HEK293 (cell line): ENCODE data around the gene SPIRE2.
"Not testable (repeated sequence)": the region's sequence is repeated elsewhere in the genome, so short reads cannot be mapped to it uniquely, and the experiment has no call there.

Experiments used
- CTCF ChIA-PET: fragments of 350-600 bp; formaldehyde crosslinking; extraction: SDS; loops from one replicate; lab custom pipeline; 2021; ENCODE audit warnings: antibody characterized with exemption; lab: Yijun Ruan, JAX
- POLR2A ChIA-PET: fragments of 300-600 bp; formaldehyde crosslinking; extraction: SDS; loops from one replicate; lab custom pipeline; 2020; ENCODE audit warnings: antibody characterized with exemption, inconsistent platforms; lab: Yijun Ruan, JAX
- H3K27ac ChIP-seq: fragments of 200-500 bp; sonication (Bioruptor generic); 2 replicates; pipeline ENCODE4 v1.5.1; 2014; ENCODE audit warnings: low read depth, low read length, control low read depth, inconsistent platforms; ENCODE audit errors: extremely low read depth
- H3K36me3 ChIP-seq, 2 experiments: fragments of 200-500 bp in 1 of 2; sonication (Bioruptor generic) in 1 of 2; 1 replicate in 1 of 2; 2 replicates in 1 of 2; pipeline ENCODE4 v1.5.1; 2014 to 2017; ENCODE audit warnings: inconsistent platforms in 2 of 2, low read length in 2 of 2; ENCODE audit not compliant: control insufficient read depth in 2 of 2, insufficient read depth in 1 of 2
- H3K4me1 ChIP-seq: fragments of 200-500 bp; sonication (Bioruptor generic); 2 replicates; pipeline ENCODE4 v1.5.1; 2014; ENCODE audit warnings: mild to moderate bottlenecking, low read length, inconsistent platforms; ENCODE audit not compliant: control insufficient read depth, insufficient read depth
- H3K4me3 ChIP-seq: 2 replicates; pipeline ENCODE4 v1.5.1; 2011; ENCODE audit warnings: low read depth, mild to moderate bottlenecking, control low read depth, low read length, moderate library complexity
- H3K9me3 ChIP-seq: fragments of 200-500 bp; sonication (Bioruptor generic); 2 replicates; pipeline ENCODE4 v1.5.1; 2014; ENCODE audit warnings: low read depth, low read length, inconsistent platforms; ENCODE audit not compliant: control insufficient read depth, insufficient read depth
- EGR2 ChIP-seq: fragments of 450-650 bp; formaldehyde crosslinking; IDR thresholded peaks from 2 replicates; pipeline ENCODE4 v1.5.1; 2016; ENCODE audit warnings: low read depth, missing biosample characterization, missing genetic modification characterization
- ELK4 ChIP-seq: IDR thresholded peaks from 2 replicates; pipeline ENCODE4 v1.6.1; 2011; ENCODE audit warnings: mild to moderate bottlenecking, low read depth, low read length, borderline replicate concordance
- INSM2 ChIP-seq: fragments of 450-650 bp; formaldehyde crosslinking; IDR thresholded peaks from 2 replicates; pipeline ENCODE4 v1.5.1; 2016; ENCODE audit warnings: missing biosample characterization, missing genetic modification characterization
- KLF1 ChIP-seq: fragments of 450-650 bp; formaldehyde crosslinking; IDR thresholded peaks from 2 replicates; pipeline ENCODE4 v1.5.1; 2016; ENCODE audit warnings: missing biosample characterization, missing genetic modification characterization
- KLF10 ChIP-seq: fragments of 450-650 bp; IDR thresholded peaks from 2 replicates; pipeline ENCODE4 v1.5.1; 2018; ENCODE audit warnings: missing biosample characterization, mild to moderate bottlenecking, missing genetic modification characterization
- PBX3 ChIP-seq: sonication (generic); formaldehyde crosslinking; IDR thresholded peaks from 2 replicates; pipeline ENCODE4 v1.8.1; 2022; ENCODE audit warnings: mild to moderate bottlenecking, moderate library complexity, missing genetic modification reagents
- ZBTB17 ChIP-seq: fragments of 450-650 bp; formaldehyde crosslinking; IDR thresholded peaks from 2 replicates; pipeline ENCODE4 v1.5.1; 2016; ENCODE audit warnings: missing biosample characterization, missing genetic modification characterization
- ZBTB21 ChIP-seq: fragments of 450-650 bp; formaldehyde crosslinking; IDR thresholded peaks from 2 replicates; pipeline ENCODE4 v1.5.1; 2017; ENCODE audit warnings: missing biosample characterization, missing genetic modification characterization
- ZIC2 ChIP-seq: fragments of 450-650 bp; formaldehyde crosslinking; IDR thresholded peaks from 2 replicates; pipeline ENCODE4 v1.5.1; 2016; ENCODE audit warnings: missing biosample characterization, missing genetic modification characterization
- ZNF121 ChIP-seq: fragments of 450-650 bp; formaldehyde crosslinking; IDR thresholded peaks from 2 replicates; pipeline ENCODE4 v1.5.1; 2016; ENCODE audit warnings: missing biosample characterization, missing genetic modification characterization
- ZNF23 ChIP-seq: fragments of 450-650 bp; formaldehyde crosslinking; IDR thresholded peaks from 2 replicates; pipeline ENCODE4 v1.5.1; 2016; ENCODE audit warnings: missing biosample characterization, missing genetic modification characterization, borderline replicate concordance
- ZNF239 ChIP-seq: fragments of 450-650 bp; formaldehyde crosslinking; IDR thresholded peaks from 2 replicates; pipeline ENCODE4 v1.5.1; 2016; ENCODE audit warnings: missing biosample characterization, missing genetic modification characterization
- ZNF335 ChIP-seq: fragments of 450-650 bp; formaldehyde crosslinking; conservative IDR thresholded peaks from 2 replicates; pipeline ENCODE4 v1.5.1; 2016; ENCODE audit warnings: missing biosample characterization, missing genetic modification characterization
- ZNF350 ChIP-seq: fragments of 450-650 bp; formaldehyde crosslinking; IDR thresholded peaks from 2 replicates; pipeline ENCODE4 v1.5.0; 2017; ENCODE audit warnings: missing biosample characterization, mild to moderate bottlenecking, missing genetic modification characterization
- ZNF423 ChIP-seq: fragments of 450-650 bp; formaldehyde crosslinking; IDR thresholded peaks from 2 replicates; pipeline ENCODE4 v1.5.1; 2016; ENCODE audit warnings: missing biosample characterization, missing genetic modification characterization
- ZNF529 ChIP-seq: fragments of 450-650 bp; formaldehyde crosslinking; IDR thresholded peaks from 2 replicates; pipeline ENCODE4 v1.5.1; 2017; ENCODE audit warnings: missing genetic modification characterization, missing biosample characterization; ENCODE audit not compliant: insufficient replicate concordance
- ZNF548 ChIP-seq: fragments of 450-650 bp; formaldehyde crosslinking; IDR thresholded peaks from 2 replicates; pipeline ENCODE4 v1.5.1; 2016; ENCODE audit warnings: missing biosample characterization, missing genetic modification characterization
- ZNF558 ChIP-seq: fragments of 450-650 bp; formaldehyde crosslinking; IDR thresholded peaks from 2 replicates; pipeline ENCODE4 v1.5.1; 2016; ENCODE audit warnings: missing biosample characterization, missing genetic modification characterization
- ZNF560 ChIP-seq: fragments of 450-650 bp; formaldehyde crosslinking; IDR thresholded peaks from 2 replicates; pipeline ENCODE4 v1.5.1; 2017; ENCODE audit warnings: missing biosample characterization, missing genetic modification characterization, borderline replicate concordance
- ZSCAN16 ChIP-seq: fragments of 450-650 bp; formaldehyde crosslinking; IDR thresholded peaks from 2 replicates; pipeline ENCODE4 v1.5.1; 2016; ENCODE audit warnings: missing biosample characterization, missing genetic modification characterization

The SPIRE2 gene

GRCh38 chr16:89873972-89874689 lies 45.9 kb downstream of the SPIRE2 start (continued):
- TF ChIP-seq ZNF529 (tag by site-specific recombination) (no peak), KLF1 (tag by site-specific recombination) (peak; percentile 90), INSM2 (tag by site-specific recombination) (no peak), ZNF423 (tag by site-specific recombination) (no peak), ZBTB21 (tag by site-specific recombination) (peak; percentile 28; the same call in 1 of the 2 replicates), ZIC2 (tag by site-specific recombination) (0 out of 2 replicates have a peak, but pooled peaks have one; percentile 17), ZNF335 (tag by site-specific recombination) (peak; percentile 71), EGR2 (tag by site-specific recombination) (peak; percentile 92), ZNF239 (tag by site-specific recombination) (no peak)

GRCh38 chr16:89879123-89879522 lies 50.8 kb downstream of the SPIRE2 start:
- CTCF ChIA-PET, H3K4me3 ChIP-seq, H3K27ac ChIP-seq, H3K9me3 ChIP-seq, H3K4me1 ChIP-seq, POLR2A ChIA-PET: not testable (repeated sequence)
- peaks cover 24 to 67% of the 10 kb centered on the region in 2 experiments for H3K36me3 ChIP-seq

- H3K4me1 ChIP-seq, result no peaks in the 10 kb centered on the region
- ChIA-PET CTCF (interaction anchor here (0.6 to 1.7 kb wide), 2 partner anchors 30 to 69 kb away, joined by 3 to 5 read pairs; no protein-coding TSS in a partner anchor), POLR2A (no interaction called here)
- H3K4me3 ChIP-seq, result no peak overlapping the region
- peaks cover 25 to 75% of the 10 kb centered on the region in 2 experiments for H3K36me3 ChIP-seq
- H3K27ac ChIP-seq, result no peak overlapping the region
- H3K9me3 ChIP-seq, result no peaks in the 10 kb centered on the region
- peak; percentile 95 for TF ChIP-seq ZNF121 (tag by site-specific recombination)
- TF ChIP-seq ZNF548, result no peak
- no peak for TF ChIP-seq KLF10 (tag by site-specific recombination)
Measured at GRCh38 chr16:89880477-89881367, 52.4 kb downstream of the SPIRE2 start.

- peaks cover 27 to 74% of the 10 kb centered on the region in 2 experiments; a peak in 2 of 3 replicates for H3K36me3 ChIP-seq
- ChIA-PET POLR2A (no interaction called here), CTCF (interaction anchor here (0.6 to 1.7 kb wide), 2 partner anchors 29 to 126 kb away, joined by 3 to 5 read pairs; no protein-coding TSS in a partner anchor)
- TF ChIP-seq ZNF558, result no peak
- no peak for TF ChIP-seq ZNF23
- TF ChIP-seq PBX3 (CRISPR knock-in tag), result no peak
- TF ChIP-seq ZBTB17, result no peak
- TF ChIP-seq ZSCAN16 (tag by site-specific recombination), result no peak
- no peak for TF ChIP-seq ELK4
- TF ChIP-seq ZNF560, result no peak
- TF ChIP-seq ZNF350 (tag by site-specific recombination), result no peak
- no peak overlapping the region for H3K4me3 ChIP-seq
- H3K9me3 ChIP-seq, result no peaks in the 10 kb centered on the region
- no peak overlapping the region for H3K27ac ChIP-seq
- no peaks in the 10 kb centered on the region for H3K4me1 ChIP-seq
Measured at GRCh38 chr16:89881368-89881730, 53.1 kb downstream of the SPIRE2 start.
